ENCODE measurements around the gene CLPTM1L. TPM values are rescaled to one million over a fixed set of nuclear protein-coding genes. Genes with fewer than 3 reads are reported as not detected.

CLPTM1L gene
- total RNA-seq, 4 donors from 2014 or later, result 68.8 to 102 (median 84.4) TPM

GRCh38 chr5:1347571-1347970 lies 2.7 kb upstream of the CLPTM1L start:
- H3K27ac ChIP-seq, result no peak overlapping the region
- no peak overlapping the region for H3K4me3 ChIP-seq

GRCh38 chr5:1346627-1347440 lies 1.9 kb upstream of the CLPTM1L start:
- no peak for DNase-seq (ENCODE audit: low spot score in 2 of 2)

More at GRCh38 chr5:1347571-1347970, 2.7 kb upstream of the CLPTM1L start:
- WGBS, 2 donors, result 51 to 62% methylated on average over 10 of the region's 10 CpGs
- Histone ChIP-seq H3K27me3 (no peaks in the 10 kb centered on the region), H3K9me3 (no peaks in the 10 kb centered on the region), H3K36me3 (peaks cover 0 to 8% (median 0%) of the 10 kb centered on the region in 3 donors), H3K4me1 (peaks cover 0 to 31% (median 16%) of the 10 kb centered on the region in 4 donors)
- TF ChIP-seq CTCF (IDR thresholded peaks at IDR 0.05) (no peak), POLR2A (IDR thresholded peaks at IDR 0.05) (no peak), EP300 (IDR thresholded peaks at IDR 0.05) (no peak)
- DNase-seq (ENCODE audit: low spot score in 2 of 2), result no peak

GRCh38 chr5:1345876-1346626 lies 1.2 kb upstream of the CLPTM1L start:
- peaks cover 0 to 24% (median 5%) of the 10 kb centered on the region in 3 donors for H3K36me3 ChIP-seq
- TF ChIP-seq CTCF (IDR thresholded peaks at IDR 0.05), result no peak
- no peak for TF ChIP-seq EP300 (IDR thresholded peaks at IDR 0.05)
- no peak for TF ChIP-seq POLR2A (IDR thresholded peaks at IDR 0.05)
- H3K4me3 ChIP-seq, result peak overlapping the region; percentile 63 to 84 (median 80)
- no peak for DNase-seq (ENCODE audit: low spot score in 2 of 2)
- H3K27me3 ChIP-seq, result no peaks in the 10 kb centered on the region
- peaks cover 0 to 33% (median 16%) of the 10 kb centered on the region in 4 donors for H3K4me1 ChIP-seq
- no peaks in the 10 kb centered on the region for H3K9me3 ChIP-seq
- H3K27ac ChIP-seq, result peak overlapping the region in 3 of 4 donors; percentile 73 to 86 (median 84)
- 87 to 88% methylated on average over 27 of the region's 27 CpGs for WGBS, 2 donors

More at GRCh38 chr5:1346627-1347440, 1.9 kb upstream of the CLPTM1L start:
- Histone ChIP-seq H3K4me3 (no peak overlapping the region), H3K36me3 (peaks cover 0 to 16% (median 0%) of the 10 kb centered on the region in 3 donors), H3K4me1 (peaks cover 0 to 33% (median 16%) of the 10 kb centered on the region in 4 donors), H3K27me3 (no peaks in the 10 kb centered on the region), H3K27ac (no peak overlapping the region), H3K9me3 (no peaks in the 10 kb centered on the region)
- TF ChIP-seq EP300 (IDR thresholded peaks at IDR 0.05) (no peak), POLR2A (IDR thresholded peaks at IDR 0.05) (no peak), CTCF (IDR thresholded peaks at IDR 0.05) (no peak)
- WGBS, 2 donors, result 85 to 90% methylated on average over 21 of the region's 21 CpGs

GRCh38 chr5:1343931-1344901 lies 683 bp downstream of the CLPTM1L start:
- Histone ChIP-seq H3K27me3 (no peaks in the 10 kb centered on the region), H3K9me3 (no peaks in the 10 kb centered on the region), H3K27ac (peak overlapping the region in 3 of 4 donors; percentile 64 to 72 (median 64)), H3K4me1 (peaks cover 0 to 33% (median 16%) of the 10 kb centered on the region in 4 donors), H3K4me3 (peak overlapping the region; percentile 63 to 92 (median 86)), H3K36me3 (peaks cover 0 to 42% (median 5%) of the 10 kb centered on the region in 3 donors)
- WGBS, 2 donors, result 13 to 18% methylated on average over 28 to 35 of the region's 61 CpGs
- TF ChIP-seq EP300 (IDR thresholded peaks at IDR 0.05), result no peak
- TF ChIP-seq POLR2A (IDR thresholded peaks at IDR 0.05), result no peak
- no peak for TF ChIP-seq CTCF (IDR thresholded peaks at IDR 0.05)
- no peak for DNase-seq (ENCODE audit: low spot score in 2 of 2)

All from tibial nerve (tissue), 4 donors.